ENCODE measurements around the gene SYCP2.

DNA sequence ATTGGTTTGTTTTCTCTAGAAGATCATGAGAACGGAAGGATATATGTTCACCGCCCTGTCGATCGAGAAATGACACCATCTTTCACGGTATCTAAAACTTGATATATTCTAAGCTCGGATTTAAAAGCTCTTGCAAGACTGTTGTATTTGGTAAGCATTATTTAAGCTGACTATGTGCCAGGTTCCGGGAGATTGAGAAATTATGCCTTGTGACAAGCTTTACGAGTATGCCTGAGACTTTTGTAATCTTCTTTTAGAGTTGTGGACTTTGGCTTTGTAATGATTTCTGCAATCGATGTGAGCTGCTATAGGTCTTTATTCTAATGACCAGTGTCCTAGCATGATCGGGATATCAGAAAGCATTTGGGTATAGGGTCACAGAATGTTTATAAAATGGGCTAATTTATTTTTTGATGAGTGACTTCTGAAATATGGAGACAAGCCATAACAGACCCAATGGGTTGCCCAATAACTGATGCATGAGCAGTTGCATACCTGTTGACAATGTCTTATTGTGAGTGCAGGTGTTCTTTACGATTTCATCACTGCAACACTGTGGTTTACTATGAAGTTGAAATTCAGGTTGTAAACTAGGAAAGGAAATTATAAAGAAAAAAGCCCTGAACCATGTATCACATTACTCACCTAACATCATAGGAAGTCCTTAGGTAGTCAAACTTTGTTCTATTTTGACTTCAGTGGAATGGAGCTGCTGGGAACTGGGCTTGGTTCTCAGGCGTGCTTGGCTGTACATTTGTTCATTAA lies 38.8 kb upstream of the SYCP2 start:
- no peak for TF ChIP-seq CTCF (IDR thresholded peaks at IDR 0.05)
- peak; percentile 77 for TF ChIP-seq POLR2AphosphoS5 (IDR thresholded peaks at IDR 0.05)
- no peak for TF ChIP-seq POLR2A (IDR thresholded peaks at IDR 0.05)
